Activated CD4-positive, alpha-beta T cell treated with anti-CD3 and anti-CD28 coated beads for 36 hours (primary cell): ENCODE measurements around the gene NET1. TPM values are rescaled to one million over a fixed set of nuclear protein-coding genes. Genes with fewer than 3 reads are reported as not detected.

Experiments
- ATAC-seq: fragments of 200-7000 bp; cut with Tn5 transposase; one replicate; pipeline ENCODE4 v1.10.0; 2021; ENCODE audit warnings: mild to moderate bottlenecking, moderate library complexity
- CTCF ChIA-PET: fragments of 350-600 bp; sonication (Branson Sonifier 250); formaldehyde crosslinking; loops from one replicate; lab custom pipeline; 2021; ENCODE audit warnings: antibody characterized with exemption; lab: Charles Lee
- POLR2A ChIA-PET: fragments of 350-600 bp; sonication (Branson Sonifier 250); formaldehyde crosslinking; loops from one replicate; lab custom pipeline; 2021; ENCODE audit warnings: antibody characterized with exemption, inconsistent platforms; lab: Charles Lee
- DNase-seq: peaks from one replicate; pipeline ENCODE4 v3.0.0-alpha.2; 2020
- H3K27ac Mint-ChIP-seq: one replicate; pipeline ENCODE4 v1.8.0; 2021; ENCODE audit warnings: mixed read lengths
- H3K27me3 Mint-ChIP-seq: one replicate; pipeline ENCODE4 v1.8.0; 2021; ENCODE audit warnings: mixed read lengths
- H3K36me3 Mint-ChIP-seq: one replicate; pipeline ENCODE4 v1.8.0; 2021; ENCODE audit warnings: low read depth, mixed read lengths
- H3K4me1 Mint-ChIP-seq: one replicate; pipeline ENCODE4 v1.8.0; 2021; ENCODE audit warnings: mixed read lengths
- H3K4me3 Mint-ChIP-seq: one replicate; pipeline ENCODE4 v1.8.0; 2021; ENCODE audit warnings: mild to moderate bottlenecking, moderate library complexity, mixed read lengths
- H3K9me3 Mint-ChIP-seq: one replicate; pipeline ENCODE4 v1.8.0; 2021; ENCODE audit warnings: low read depth, mixed read lengths
- intact Hi-C, 2 experiments: fragments of 100-400 bp; cut with DNase I in 1 of 2; cut with micrococcal nuclease in 1 of 2; formaldehyde crosslinking; loops; one replicate each; pipeline versions ENCODE4 v1.14.2 to v1.15.1; 2022 to 2024; cut with DNase I, micrococcal nuclease
- total RNA-seq, 2 experiments: library from RNA; stranded (reverse); gene quantifications; one replicate each; pipeline ENCODE4 v1.2.3, GENCODE V29; 2021

Gene NET1
- total RNA-seq, 2 experiments from 2014 or later: 27.8 to 34.8 TPM

DNA sequence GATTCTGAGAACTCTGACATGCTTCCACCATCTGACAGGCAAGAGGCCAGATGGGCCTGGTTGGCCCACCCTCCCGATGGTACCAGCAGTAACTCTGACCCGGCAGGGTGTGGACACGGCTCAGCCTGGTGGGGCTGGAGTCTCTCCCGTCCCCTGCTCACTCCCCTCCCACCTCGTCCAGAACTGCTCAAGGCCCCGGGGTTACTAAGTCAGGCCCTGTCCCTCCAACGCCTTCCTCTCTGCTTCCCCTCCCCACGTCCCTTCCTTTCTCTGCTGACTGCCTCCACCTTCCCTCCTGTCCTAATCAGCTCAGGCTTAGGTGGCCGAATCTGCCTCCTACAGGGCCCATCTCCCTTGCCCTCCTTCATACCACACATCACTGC is 74.5 kb downstream of the NET1 start:
- no peaks in the 10 kb centered on the region for H3K36me3 Mint-ChIP-seq
- ChIA-PET POLR2A (no interaction called here), CTCF (interaction anchor here (0.7 kb wide), 1 partner anchor 100 kb away, joined by 3 read pairs; no protein-coding TSS in a partner anchor)
- DNase-seq (no peak), ATAC-seq (no peak)
- no peaks in the 10 kb centered on the region for H3K9me3 Mint-ChIP-seq
- H3K4me3 Mint-ChIP-seq: no peak overlapping the region
- H3K27me3 Mint-ChIP-seq: no peaks in the 10 kb centered on the region
- intact Hi-C loops: no loop called here
- H3K4me1 Mint-ChIP-seq: peaks cover 2% of the 10 kb centered on the region
- H3K27ac Mint-ChIP-seq: no peak overlapping the region

- DNase-seq: no peak
- POLR2A ChIA-PET: no interaction called here
- peaks cover 2% of the 10 kb centered on the region for H3K4me1 Mint-ChIP-seq
- H3K27ac Mint-ChIP-seq: no peak overlapping the region
- H3K27me3 Mint-ChIP-seq: no peaks in the 10 kb centered on the region
- no peak overlapping the region for H3K4me3 Mint-ChIP-seq
- CTCF ChIA-PET: interaction anchor here (0.8 kb wide), 1 partner anchor 11 kb away, joined by 3 read pairs; the partner anchor contains the start of gene CALML5
- intact Hi-C loops: no loop called here
- H3K36me3 Mint-ChIP-seq: no peaks in the 10 kb centered on the region
- ATAC-seq: no peak
- peaks cover 2% of the 10 kb centered on the region for H3K9me3 Mint-ChIP-seq
These were observed 76.2 kb downstream of the NET1 start for GRCh38 chr10:5488272-5489161.

DNA sequence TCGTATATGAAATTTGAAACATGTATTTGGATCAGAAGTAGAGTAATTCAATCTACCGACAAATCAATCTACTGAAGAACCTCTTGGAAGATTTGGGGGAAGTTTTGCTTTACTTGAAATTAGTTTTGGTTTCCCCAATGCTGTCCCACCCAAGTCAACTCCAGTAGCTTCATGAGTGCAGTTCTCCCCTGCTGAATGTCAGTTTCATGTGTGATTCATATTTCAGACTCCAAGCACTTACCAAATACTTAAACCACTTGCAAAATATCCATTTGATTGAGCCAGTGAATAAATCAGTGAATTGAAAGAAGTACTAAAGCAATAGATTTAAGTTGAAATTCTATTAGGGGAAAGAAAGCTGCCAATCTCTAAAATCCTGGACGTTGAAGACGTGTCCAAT is 77.7 kb downstream of the NET1 start:
- intact Hi-C loops: no loop called here
- Mint-ChIP-seq H3K9me3 (peaks cover 2% of the 10 kb centered on the region), H3K27me3 (no peaks in the 10 kb centered on the region), H3K36me3 (no peaks in the 10 kb centered on the region), H3K27ac (no peak overlapping the region), H3K4me1 (peaks cover 2% of the 10 kb centered on the region), H3K4me3 (no peak overlapping the region)
- ChIA-PET CTCF (interaction anchor here (0.8 kb wide), 1 partner anchor 140 kb away, joined by 4 read pairs; no protein-coding TSS in a partner anchor), POLR2A (no interaction called here)
- no peak for DNase-seq
- no peak for ATAC-seq

DNA sequence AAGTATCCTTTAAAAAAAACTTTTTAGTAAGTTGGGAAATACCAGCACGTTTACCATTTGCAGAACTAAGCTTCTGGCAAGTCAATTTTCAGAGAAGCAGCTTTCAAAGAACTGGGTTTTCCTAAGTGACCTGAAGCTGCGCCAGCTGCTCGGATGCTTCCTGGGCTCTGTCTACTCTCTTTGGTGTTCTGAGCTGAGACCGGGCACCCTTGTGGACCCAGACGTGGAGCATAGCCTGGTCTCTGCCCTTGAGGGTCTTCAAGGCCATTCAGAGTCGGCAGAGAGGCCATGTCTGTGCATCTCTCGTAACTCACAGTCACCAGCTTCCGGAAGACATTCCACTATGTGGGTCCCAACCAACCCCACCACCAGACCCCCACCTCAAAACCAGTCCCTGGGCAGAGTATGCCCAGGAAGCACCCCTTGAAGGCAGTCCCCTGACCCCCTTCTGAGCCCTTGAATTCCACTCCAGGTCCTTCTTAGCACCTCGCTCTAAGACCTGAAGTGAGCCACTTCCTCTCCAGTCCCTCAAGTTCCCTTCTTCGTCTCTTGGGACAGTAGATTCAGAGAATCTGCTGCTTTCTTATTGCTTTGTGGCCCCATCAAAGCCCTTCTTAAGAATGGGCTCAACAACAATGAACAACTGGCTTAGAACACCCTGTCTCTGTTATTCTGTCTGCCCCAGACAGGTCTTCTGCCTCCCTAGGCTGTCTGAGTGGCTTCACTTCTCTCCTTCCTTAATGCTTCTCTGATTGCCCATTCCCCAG is 78.5 kb downstream of the NET1 start:
- Mint-ChIP-seq H3K9me3 (peaks cover 2% of the 10 kb centered on the region), H3K36me3 (no peaks in the 10 kb centered on the region), H3K27me3 (no peaks in the 10 kb centered on the region), H3K4me1 (peaks cover 2% of the 10 kb centered on the region), H3K27ac (no peak overlapping the region), H3K4me3 (no peak overlapping the region)
- DNase-seq (no peak), ATAC-seq (no peak)
- ChIA-PET POLR2A (no interaction called here), CTCF (interaction anchor here (0.6 to 0.8 kb wide), 2 partner anchors 140 to 370 kb away, joined by 3 to 4 read pairs; no protein-coding TSS in a partner anchor)
- intact Hi-C loops: no loop called here

- ChIA-PET POLR2A (no interaction called here), CTCF (no interaction called here)
- ATAC-seq (no peak), DNase-seq (no peak)
- H3K27me3 Mint-ChIP-seq: no peaks in the 10 kb centered on the region
- intact Hi-C loops: no loop called here
- H3K4me3 Mint-ChIP-seq: no peak overlapping the region
- peaks cover 2% of the 10 kb centered on the region for H3K9me3 Mint-ChIP-seq
- no peaks in the 10 kb centered on the region for H3K36me3 Mint-ChIP-seq
- peaks cover 2% of the 10 kb centered on the region for H3K4me1 Mint-ChIP-seq
- no peak overlapping the region for H3K27ac Mint-ChIP-seq
These were observed 79.1 kb downstream of the NET1 start for GRCh38 chr10:5491477-5491876.

DNA sequence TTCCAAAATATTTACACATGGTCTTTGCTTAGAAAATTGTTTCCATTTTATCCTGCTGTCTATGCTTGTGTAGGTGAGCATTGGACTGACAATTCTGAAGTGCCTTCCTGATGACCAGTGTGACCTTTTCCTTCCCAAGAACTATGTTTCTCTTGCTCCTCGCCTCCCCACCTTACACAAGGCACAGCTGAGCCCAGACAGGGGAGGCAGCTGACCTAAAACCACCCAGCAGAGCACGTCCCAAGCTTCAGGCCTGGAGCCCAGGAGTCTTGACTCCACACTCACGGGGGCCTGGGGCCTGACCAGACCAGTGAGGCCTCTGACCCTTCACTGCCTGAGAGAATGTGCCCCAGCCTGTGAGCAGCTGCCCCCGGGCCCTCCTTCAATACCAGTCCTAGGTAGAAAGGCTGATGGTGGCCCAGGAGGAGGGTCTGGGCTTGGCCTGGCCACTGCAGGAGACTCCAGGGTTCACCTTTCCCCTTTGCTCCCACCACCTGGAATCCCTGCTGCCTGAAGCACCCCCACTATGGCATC is 80.0 kb downstream of the NET1 start:
- Mint-ChIP-seq H3K4me1 (peaks cover 2% of the 10 kb centered on the region), H3K36me3 (no peaks in the 10 kb centered on the region), H3K4me3 (no peak overlapping the region), H3K27me3 (no peaks in the 10 kb centered on the region), H3K9me3 (peaks cover 2% of the 10 kb centered on the region), H3K27ac (no peak overlapping the region)
- DNase-seq (no peak), ATAC-seq (no peak)
- ChIA-PET POLR2A (no interaction called here), CTCF (interaction anchor here (0.6 to 1.1 kb wide), 2 partner anchors 73 to 131 kb away, joined by 3 read pairs; no protein-coding TSS in a partner anchor)
- intact Hi-C loops: no loop called here

- peaks cover 2% of the 10 kb centered on the region for H3K4me1 Mint-ChIP-seq
- DNase-seq (no peak), ATAC-seq (no peak)
- H3K4me3 Mint-ChIP-seq: no peak overlapping the region
- peaks cover 2% of the 10 kb centered on the region for H3K9me3 Mint-ChIP-seq
- no peak overlapping the region for H3K27ac Mint-ChIP-seq
- intact Hi-C loops: no loop called here
- H3K27me3 Mint-ChIP-seq: no peaks in the 10 kb centered on the region
- ChIA-PET CTCF (interaction anchor here (0.5 to 1.1 kb wide), 3 partner anchors 25 to 130 kb away, joined by 3 to 4 read pairs (median 3); no protein-coding TSS in a partner anchor), POLR2A (no interaction called here)
- no peaks in the 10 kb centered on the region for H3K36me3 Mint-ChIP-seq
These were observed 80.7 kb downstream of the NET1 start for GRCh38 chr10:5492929-5493576.

DNA sequence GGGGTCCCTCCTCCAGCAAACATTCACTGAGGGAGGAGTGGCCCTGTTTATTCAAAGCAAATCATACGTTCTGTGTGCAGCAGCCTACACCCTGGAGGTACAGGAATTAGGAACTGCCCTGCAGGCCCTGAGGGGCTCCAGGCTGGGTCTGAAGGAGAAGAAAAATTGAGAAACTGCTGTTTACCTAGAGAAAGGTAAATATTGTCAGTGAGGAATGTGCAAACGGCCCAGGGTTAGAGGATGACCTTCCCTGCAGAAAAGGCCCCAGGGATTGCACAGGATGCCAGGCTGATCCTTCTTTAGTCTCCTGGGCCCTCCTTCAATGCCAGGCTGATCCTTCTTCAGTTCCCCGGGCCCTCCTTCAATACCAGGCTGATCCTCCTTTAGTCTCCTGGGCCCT is 81.3 kb downstream of the NET1 start:
- Mint-ChIP-seq H3K4me3 (no peak overlapping the region), H3K9me3 (peaks cover 2% of the 10 kb centered on the region), H3K27ac (no peak overlapping the region), H3K36me3 (no peaks in the 10 kb centered on the region), H3K27me3 (no peaks in the 10 kb centered on the region), H3K4me1 (peaks cover 2% of the 10 kb centered on the region)
- ChIA-PET POLR2A (no interaction called here), CTCF (interaction anchor here (0.5 kb wide), 1 partner anchor 24 kb away, joined by 4 read pairs; no protein-coding TSS in a partner anchor)
- intact Hi-C loops: no loop called here
- DNase-seq (no peak), ATAC-seq (no peak)

GRCh38 chr10:5494611-5495010 is 82.3 kb downstream of the NET1 start:
- intact Hi-C loops: no loop called here

GRCh38 chr10:5496261-5497250 is 84.2 kb downstream of the NET1 start:
- peaks cover 2% of the 10 kb centered on the region for H3K9me3 Mint-ChIP-seq
- ATAC-seq: no peak
- no peak for DNase-seq
- POLR2A ChIA-PET: no interaction called here
- CTCF ChIA-PET: interaction anchor here (0.7 kb wide), 1 partner anchor 10 kb away, joined by 3 read pairs; no protein-coding TSS in a partner anchor
- intact Hi-C loops: no loop called here
- no peak overlapping the region for H3K27ac Mint-ChIP-seq
- no peaks in the 10 kb centered on the region for H3K36me3 Mint-ChIP-seq
- no peak overlapping the region for H3K4me3 Mint-ChIP-seq
- H3K4me1 Mint-ChIP-seq: no peaks in the 10 kb centered on the region
- H3K27me3 Mint-ChIP-seq: no peaks in the 10 kb centered on the region

More at GRCh38 chr10:5494611-5495010, 82.3 kb downstream of the NET1 start:
- DNase-seq (no peak), ATAC-seq (no peak)
- ChIA-PET POLR2A (no interaction called here), CTCF (interaction anchor here (0.6 kb wide), 1 partner anchor 18 kb away, joined by 4 read pairs; no protein-coding TSS in a partner anchor)
- Mint-ChIP-seq H3K4me3 (no peak overlapping the region), H3K4me1 (peaks cover 2% of the 10 kb centered on the region), H3K27ac (no peak overlapping the region), H3K36me3 (no peaks in the 10 kb centered on the region), H3K9me3 (peaks cover 2% of the 10 kb centered on the region), H3K27me3 (no peaks in the 10 kb centered on the region)
